CD4-positive, alpha-beta T cell treated with Interleukin-6 for 4 hours (primary cell): ENCODE measurements around the gene CD48.

Experiments
- DNase-seq: peaks from one replicate; pipeline ENCODE4 v3.0.0-alpha.2; 2020; ENCODE audit warnings: mixed read lengths

CD48 gene

GRCh38 chr1:160675641-160676410, 35.8 kb downstream of the CD48 start:
- DNase-seq, result peak; percentile 84

- no peak for DNase-seq
Observed at GRCh38 chr1:160674415-160674814, 37.2 kb downstream of the CD48 start.

- peak; percentile 58 for DNase-seq
Observed at GRCh38 chr1:160672789-160673695, 38.6 kb downstream of the CD48 start.

- DNase-seq, result no peak
Observed at GRCh38 chr1:160671603-160672517, 39.8 kb downstream of the CD48 start.

GRCh38 chr1:160670701-160671100, 40.9 kb downstream of the CD48 start:
- DNase-seq, result no peak

GRCh38 chr1:160669802-160670201, 41.8 kb downstream of the CD48 start:
- DNase-seq, result no peak

- no peak for DNase-seq
Observed at GRCh38 chr1:160669276-160669675, 42.3 kb downstream of the CD48 start.

DNA sequence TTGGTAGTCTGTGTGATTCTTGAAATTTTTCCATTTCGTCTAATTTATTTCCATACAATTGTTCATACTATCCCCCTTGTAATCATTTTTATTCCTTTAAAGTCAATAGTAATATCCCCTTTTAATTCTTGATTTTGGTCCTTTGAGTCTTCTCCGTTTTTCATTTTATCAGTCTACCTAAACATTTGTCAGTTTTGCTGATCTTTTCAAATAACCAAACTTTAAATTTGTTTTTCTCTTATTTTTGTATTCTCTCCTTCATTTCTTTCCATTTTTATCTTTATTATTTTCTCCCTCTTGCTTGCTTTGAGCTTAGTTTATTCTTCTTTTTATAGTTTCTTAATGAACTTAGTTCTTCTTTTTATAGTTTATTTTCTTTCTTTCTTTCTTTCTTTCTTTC, 43.7 kb downstream of the CD48 start:
- no peak for DNase-seq

DNA sequence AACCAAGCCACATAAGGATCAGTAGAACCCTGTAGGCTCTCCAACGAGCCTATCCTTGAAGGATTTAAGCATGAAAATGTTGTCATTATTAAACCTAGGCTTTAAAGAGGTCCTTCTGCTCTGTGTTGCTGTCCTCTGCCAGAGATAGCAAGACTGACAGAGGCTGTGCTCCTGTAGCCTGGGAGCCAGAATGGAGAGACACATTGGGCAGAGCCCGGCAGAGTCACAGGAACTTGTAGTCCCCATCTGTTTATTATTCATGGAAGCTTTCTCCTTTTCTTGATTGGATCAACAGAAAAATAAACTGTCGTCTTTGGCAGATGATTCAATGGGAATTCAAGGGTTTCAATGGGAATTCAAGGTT, 45.6 kb downstream of the CD48 start:
- DNase-seq, result no peak

DNA sequence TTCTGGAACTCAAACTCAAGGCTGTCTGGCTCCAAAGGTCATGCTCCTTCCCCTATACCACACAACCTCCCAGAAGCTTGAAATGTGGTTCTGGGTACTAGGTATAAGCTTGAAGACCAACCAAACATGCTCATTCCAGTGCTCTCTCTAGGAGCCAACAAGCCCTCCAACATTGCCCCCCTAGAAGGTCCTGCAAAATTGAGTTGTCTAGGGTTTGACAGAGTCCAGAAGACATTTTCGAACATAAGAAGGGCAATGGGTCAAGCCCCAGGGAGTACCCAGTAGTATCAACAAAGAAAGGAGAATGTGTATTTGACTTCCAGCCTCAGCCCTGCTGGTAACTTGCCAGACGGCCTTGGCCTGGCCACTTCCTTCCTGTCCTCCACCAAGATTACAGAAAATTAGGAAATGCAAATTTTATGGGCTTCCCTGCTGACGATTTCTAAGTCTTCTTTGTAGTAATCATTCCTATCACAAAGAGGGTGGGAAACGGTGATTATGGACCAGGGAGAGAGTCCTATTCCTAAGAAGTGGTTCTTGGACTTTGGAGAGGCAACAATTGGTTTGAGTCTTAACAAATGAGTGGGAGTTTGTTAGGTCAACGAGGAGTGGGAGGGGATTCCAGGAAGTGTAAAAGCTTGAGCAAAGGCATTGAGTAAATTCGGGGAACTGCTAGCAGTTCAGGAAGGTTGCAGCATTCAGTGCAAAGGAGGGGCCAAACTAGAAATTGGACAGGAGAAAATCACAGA, 46.1 kb downstream of the CD48 start:
- DNase-seq, result peak; percentile 45

- peak; percentile 58 for DNase-seq
Observed at GRCh38 chr1:160664573-160665051, 47.0 kb downstream of the CD48 start.

GRCh38 chr1:160662910-160663309, 48.7 kb downstream of the CD48 start:
- no peak for DNase-seq

DNA sequence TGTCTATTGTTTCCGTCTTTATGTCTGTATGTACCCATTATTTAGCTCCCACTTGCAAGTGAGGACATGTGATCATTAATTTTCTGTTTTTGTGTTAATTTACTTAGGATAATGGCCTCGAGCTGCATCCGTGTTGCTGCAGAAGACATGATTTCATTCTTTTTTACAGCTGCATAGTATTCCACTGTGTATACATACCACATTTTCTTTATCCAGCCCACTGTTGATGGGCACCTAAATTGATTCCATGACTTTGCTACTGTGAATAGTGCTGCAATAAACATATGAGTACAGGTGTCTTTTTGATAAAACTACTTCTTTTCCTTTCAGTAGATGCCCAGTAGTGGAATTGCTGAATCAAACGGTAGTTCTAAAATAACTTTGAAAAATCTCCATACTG, 52.1 kb downstream of the CD48 start:
- DNase-seq, result no peak

DNA sequence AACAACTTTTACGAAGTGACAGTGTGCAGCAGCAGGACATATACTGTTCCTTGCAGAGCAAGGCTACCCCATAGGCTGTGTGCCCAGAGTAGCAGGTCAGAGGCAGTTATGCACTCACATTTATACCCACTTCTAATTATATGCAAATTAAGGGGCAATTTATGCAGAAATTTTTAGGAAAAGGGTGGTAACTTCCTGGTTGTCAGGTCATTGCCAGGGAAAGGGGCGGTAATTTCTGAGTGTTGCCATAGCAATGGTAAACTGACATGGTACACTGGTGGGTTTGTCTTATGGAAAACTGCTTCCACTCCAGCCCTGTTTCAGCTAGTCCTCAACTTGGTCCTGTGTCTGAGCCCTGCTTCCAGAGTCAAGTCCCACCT, 52.8 kb downstream of the CD48 start:
- DNase-seq, result no peak

DNA sequence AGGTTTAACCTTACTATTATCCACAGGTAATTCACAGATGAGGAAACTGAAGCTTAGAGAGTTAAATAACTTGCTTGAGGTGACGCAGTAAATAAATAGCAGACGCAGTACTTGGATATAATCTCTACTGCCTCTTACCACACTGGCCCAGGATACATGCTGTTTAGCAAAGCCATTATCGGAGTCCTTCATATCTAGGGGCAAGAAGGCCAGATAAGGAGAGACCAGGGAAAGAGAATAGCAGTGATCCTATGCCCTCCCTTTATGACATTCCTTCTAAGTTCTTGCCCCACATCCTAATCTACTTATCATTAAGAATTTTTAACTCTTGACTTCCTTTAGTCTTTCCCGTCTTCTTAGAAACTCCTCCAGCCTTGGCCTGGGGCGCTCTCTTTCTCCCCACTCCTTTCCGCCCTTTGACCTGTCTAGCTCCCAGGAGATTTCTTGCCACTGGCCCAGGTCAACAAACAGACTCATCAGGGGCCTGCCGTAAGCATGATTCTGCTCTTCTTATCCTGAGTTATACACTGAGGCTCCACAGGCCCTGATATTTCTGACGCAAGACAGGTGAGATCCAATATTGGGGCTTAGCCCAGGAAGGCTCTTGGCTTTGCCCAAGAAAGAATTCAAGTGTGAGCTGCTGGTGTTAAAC, 53.3 kb downstream of the CD48 start:
- no peak for DNase-seq

- DNase-seq, result no peak
Observed at GRCh38 chr1:160657250-160657781, 54.3 kb downstream of the CD48 start.

- DNase-seq, result no peak
Observed at GRCh38 chr1:160656737-160657136, 54.9 kb downstream of the CD48 start.

- no peak for DNase-seq
Observed at GRCh38 chr1:160653620-160654016, 58.0 kb downstream of the CD48 start.

GRCh38 chr1:160652924-160653619, 58.5 kb downstream of the CD48 start:
- DNase-seq, result no peak

GRCh38 chr1:160652065-160652641, 59.5 kb downstream of the CD48 start:
- peak; percentile 30 for DNase-seq
